Uterus (tissue), 2 donors: ENCODE measurements around the gene ITK.

Experiments used
- CTCF ChIP-seq, 4 experiments: fragments of 200-600 bp in 2 of 4; fragments of 450-650 bp in 2 of 4; sonication (generic) in 2 of 4; IDR thresholded peaks; one replicate each; pipeline ENCODE4 v1.5.1; 2016 to 2019; ENCODE audit warnings: antibody characterized with exemption in 4 of 4, mild to moderate bottlenecking in 2 of 4, moderate library complexity in 1 of 4
- POLR2A ChIP-seq, 2 donors: fragments of 450-650 bp; IDR thresholded peaks; one replicate each; pipeline ENCODE4 v1.6.1; 2016; ENCODE audit warnings: antibody characterized with exemption in 2 of 2, mild to moderate bottlenecking in 1 of 2, moderate library complexity in 1 of 2

GRCh38 chr5:157150995-157151394 lies 29.6 kb upstream of the ITK start:
- TF ChIP-seq POLR2A (IDR thresholded peaks at IDR 0.05) (no peak), CTCF (IDR thresholded peaks at IDR 0.05) (no peak)
